Endodermal cell (in vitro differentiated cells): ENCODE results near the gene NBEAL1. TPM values are rescaled to one million over a fixed set of nuclear protein-coding genes. Genes with fewer than 3 reads are reported as not detected.

Experiments used
- DNase-seq: peaks from one replicate; pipeline ENCODE4 v3.0.0-alpha.2; 2017
- H3K27ac ChIP-seq: 2 replicates; pipeline ENCODE4 v1.5.1; 2013; ENCODE audit warnings: mild to moderate bottlenecking, low read depth, low read length, moderate library complexity
- H3K27me3 ChIP-seq: 2 replicates; pipeline ENCODE4 v1.6.1; 2013; ENCODE audit warnings: mild to moderate bottlenecking, low read length, moderate library complexity; ENCODE audit not compliant: insufficient read depth, control insufficient read depth, poor library complexity, severe bottlenecking
- H3K36me3 ChIP-seq: 2 replicates; pipeline ENCODE4 v1.7.0; 2013; ENCODE audit warnings: mild to moderate bottlenecking, low read length, moderate library complexity; ENCODE audit not compliant: control insufficient read depth, insufficient read depth
- H3K4me1 ChIP-seq: one replicate; pipeline ENCODE4 v1.7.0; 2013; ENCODE audit warnings: low read length; ENCODE audit not compliant: control insufficient read depth, insufficient read depth
- H3K4me3 ChIP-seq: 2 replicates; pipeline ENCODE4 v1.5.1; 2013; ENCODE audit warnings: mild to moderate bottlenecking, low read length, moderate library complexity
- H3K9ac ChIP-seq: 2 replicates; pipeline ENCODE4 v1.6.1; 2013; ENCODE audit warnings: mild to moderate bottlenecking, low read length, moderate library complexity; ENCODE audit not compliant: poor library complexity, severe bottlenecking; ENCODE audit errors: extremely low read depth
- H3K9me3 ChIP-seq: 2 replicates; pipeline ENCODE4 v1.6.1; 2013; ENCODE audit warnings: mild to moderate bottlenecking, low read length, moderate library complexity; ENCODE audit not compliant: control insufficient read depth
- H3K27ac Mint-ChIP-seq: 2 replicates; pipeline ENCODE4 v1.8.0; 2020; ENCODE audit warnings: mixed read lengths
- H3K27me3 Mint-ChIP-seq: 2 replicates; pipeline ENCODE4 v1.8.0; 2021; ENCODE audit warnings: mild to moderate bottlenecking, mixed read lengths; ENCODE audit not compliant: insufficient read depth
- H3K36me3 Mint-ChIP-seq: 2 replicates; pipeline ENCODE4 v1.8.0; 2020; ENCODE audit warnings: low read depth, mixed read lengths
- H3K4me1 Mint-ChIP-seq: 2 replicates; pipeline ENCODE4 v1.8.0; 2020; ENCODE audit warnings: mixed read lengths
- H3K4me3 Mint-ChIP-seq: 2 replicates; pipeline ENCODE4 v1.8.0; 2020; ENCODE audit warnings: mild to moderate bottlenecking, moderate library complexity, mixed read lengths
- H3K9me3 Mint-ChIP-seq: 2 replicates; pipeline ENCODE4 v1.8.0; 2020; ENCODE audit warnings: mild to moderate bottlenecking, mixed read lengths
- WGBS, 2 experiments: methylation state at CpG; one replicate each; pipeline versions ENCODE4 v1.1.5 to v1.1.7; 2013; ENCODE audit warnings: missing lambda C conversion rate in 2 of 2, mixed read lengths in 1 of 2; ENCODE audit not compliant: insufficient coverage in 1 of 2, insufficient read length in 1 of 2; 5-methylcytosine and 5-hydroxymethylcytosine counted together
- total RNA-seq, 2 donors: library from RNA; stranded (reverse); fragmentation: NEBNext Ultra II Directional in 1 of 2; extraction: Animal tissue kit (Norgen Biotek cat#: 25700) in 1 of 2; gene quantifications; 2 replicates in 1 of 2; 3 replicates in 1 of 2; pipeline ENCODE4 v1.2.1, GENCODE V29; 2021
- TF ChIP-seq, protein P1 (sequence below): fragments of 200-600 bp; sonication (generic); conservative IDR thresholded peaks from 2 replicates; pipeline ENCODE4 v1.5.0; 2021; ENCODE audit warnings: antibody characterized with exemption, mild to moderate bottlenecking

Gene NBEAL1
- total RNA-seq, 2 donors from 2014 or later: 18.2 to 20.1 TPM

DNA sequence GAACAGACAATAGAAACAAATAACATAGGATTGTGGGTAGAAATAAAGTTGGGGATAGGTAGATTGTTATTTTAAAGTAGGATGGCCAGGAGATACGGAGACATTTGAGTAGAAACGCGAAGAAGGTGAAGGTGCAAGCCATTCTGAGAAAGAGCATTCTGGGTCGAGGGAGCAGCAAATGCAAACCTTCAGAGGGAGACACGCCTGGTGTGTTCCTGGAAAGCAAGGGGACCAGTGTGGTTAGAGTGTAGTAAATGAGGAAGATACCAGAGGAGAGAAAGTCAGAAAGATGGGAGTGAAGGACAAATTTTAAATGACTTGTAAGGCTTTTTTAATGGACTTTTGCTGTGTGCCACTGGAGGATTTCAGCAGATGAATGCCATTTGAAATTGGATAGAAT is 225.8 kb downstream of the NBEAL1 start:
- Histone ChIP-seq H3K36me3 (peaks cover 20% of the 10 kb centered on the region), H3K4me1 (peaks cover 5% of the 10 kb centered on the region), H3K27ac (no peak overlapping the region), H3K9me3 (peaks cover 5% of the 10 kb centered on the region), H3K27me3 (no peaks in the 10 kb centered on the region), H3K9ac (peak overlapping the region; percentile 26), H3K4me3 (peak overlapping the region; percentile 95)
- H3K4me1 Mint-ChIP-seq: peaks cover 4% of the 10 kb centered on the region
- 96 to 100% methylated on average over 5 of the region's 5 CpGs for WGBS, 2 experiments
- H3K9me3 Mint-ChIP-seq: no peaks in the 10 kb centered on the region
- H3K4me3 Mint-ChIP-seq: peak overlapping the region; percentile 81
- H3K36me3 Mint-ChIP-seq: peaks cover 34% of the 10 kb centered on the region
- H3K27ac Mint-ChIP-seq: no peak overlapping the region
- no peak for DNase-seq
- TF ChIP-seq, protein P1, sequence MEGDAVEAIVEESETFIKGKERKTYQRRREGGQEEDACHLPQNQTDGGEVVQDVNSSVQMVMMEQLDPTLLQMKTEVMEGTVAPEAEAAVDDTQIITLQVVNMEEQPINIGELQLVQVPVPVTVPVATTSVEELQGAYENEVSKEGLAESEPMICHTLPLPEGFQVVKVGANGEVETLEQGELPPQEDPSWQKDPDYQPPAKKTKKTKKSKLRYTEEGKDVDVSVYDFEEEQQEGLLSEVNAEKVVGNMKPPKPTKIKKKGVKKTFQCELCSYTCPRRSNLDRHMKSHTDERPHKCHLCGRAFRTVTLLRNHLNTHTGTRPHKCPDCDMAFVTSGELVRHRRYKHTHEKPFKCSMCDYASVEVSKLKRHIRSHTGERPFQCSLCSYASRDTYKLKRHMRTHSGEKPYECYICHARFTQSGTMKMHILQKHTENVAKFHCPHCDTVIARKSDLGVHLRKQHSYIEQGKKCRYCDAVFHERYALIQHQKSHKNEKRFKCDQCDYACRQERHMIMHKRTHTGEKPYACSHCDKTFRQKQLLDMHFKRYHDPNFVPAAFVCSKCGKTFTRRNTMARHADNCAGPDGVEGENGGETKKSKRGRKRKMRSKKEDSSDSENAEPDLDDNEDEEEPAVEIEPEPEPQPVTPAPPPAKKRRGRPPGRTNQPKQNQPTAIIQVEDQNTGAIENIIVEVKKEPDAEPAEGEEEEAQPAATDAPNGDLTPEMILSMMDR: no peak
- H3K27me3 Mint-ChIP-seq: no peaks in the 10 kb centered on the region

- no peak overlapping the region for H3K27ac ChIP-seq
- WGBS, 2 experiments: 98% methylated on average over 6 of the region's 6 CpGs
- H3K36me3 Mint-ChIP-seq: peaks cover 48% of the 10 kb centered on the region
- H3K9ac ChIP-seq: no peak overlapping the region
- H3K4me3 ChIP-seq: no peak overlapping the region
- H3K9me3 ChIP-seq: peaks cover 5% of the 10 kb centered on the region
- H3K4me1 Mint-ChIP-seq: peaks cover 4% of the 10 kb centered on the region
- H3K27ac Mint-ChIP-seq: no peak overlapping the region
- H3K9me3 Mint-ChIP-seq: no peaks in the 10 kb centered on the region
- no peaks in the 10 kb centered on the region for H3K27me3 Mint-ChIP-seq
- H3K36me3 ChIP-seq: peaks cover 39% of the 10 kb centered on the region
- peaks cover 5% of the 10 kb centered on the region for H3K4me1 ChIP-seq
- H3K27me3 ChIP-seq: no peaks in the 10 kb centered on the region
- TF ChIP-seq, protein P1: no peak
- H3K4me3 Mint-ChIP-seq: no peak overlapping the region
- no peak for DNase-seq
Measured at GRCh38 chr2:203242518-203242917, 227.8 kb downstream of the NBEAL1 start.

DNA sequence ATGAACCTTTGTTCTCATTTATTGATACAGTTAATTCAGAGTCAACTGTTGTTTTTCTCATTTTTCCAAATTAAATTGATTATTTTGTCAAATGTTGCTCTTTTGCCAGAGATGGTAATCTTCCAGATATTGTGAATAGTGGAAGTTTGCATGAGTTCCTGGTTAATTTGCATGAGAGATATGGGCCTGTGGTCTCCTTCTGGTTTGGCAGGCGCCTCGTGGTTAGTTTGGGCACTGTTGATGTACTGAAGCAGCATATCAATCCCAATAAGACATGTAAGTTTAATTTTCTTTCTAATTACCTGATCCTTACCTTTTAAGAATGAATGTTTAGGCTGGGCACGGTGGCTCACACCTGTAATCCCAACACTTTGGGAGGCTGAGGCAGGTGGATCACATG is 232.0 kb downstream of the NBEAL1 start:
- TF ChIP-seq, protein P1: no peak
- Histone ChIP-seq H3K27me3 (no peaks in the 10 kb centered on the region), H3K4me1 (no peaks in the 10 kb centered on the region), H3K27ac (no peak overlapping the region), H3K9ac (no peak overlapping the region), H3K9me3 (no peaks in the 10 kb centered on the region), H3K4me3 (no peak overlapping the region), H3K36me3 (peaks cover 52% of the 10 kb centered on the region)
- 95% methylated on average over 3 of the region's 3 CpGs; no CpG with 5 or more reads in 1 of the 2 experiments for WGBS, 2 experiments
- H3K4me1 Mint-ChIP-seq: no peaks in the 10 kb centered on the region
- no peak for DNase-seq
- no peaks in the 10 kb centered on the region for H3K9me3 Mint-ChIP-seq
- peaks cover 57% of the 10 kb centered on the region for H3K36me3 Mint-ChIP-seq
- no peak overlapping the region for H3K27ac Mint-ChIP-seq
- H3K4me3 Mint-ChIP-seq: no peak overlapping the region
- H3K27me3 Mint-ChIP-seq: no peaks in the 10 kb centered on the region
